BE2C (cell line): ENCODE measurements around the gene CYCS.

ENCODE experiments used
- DNase-seq: peaks from one replicate; pipeline ENCODE4 v3.0.0-alpha.2; 2020
- H3K27me3 ChIP-seq: fragments of 250-450 bp; sonication (Bioruptor Pico); 2 replicates; pipeline ENCODE4 v1.5.1; 2020; ENCODE audit warnings: mild to moderate bottlenecking
- H3K36me3 ChIP-seq: fragments of 250-450 bp; sonication (Bioruptor Pico); 2 replicates; pipeline ENCODE4 v1.5.1; 2020; ENCODE audit warnings: mild to moderate bottlenecking
- H3K4me1 ChIP-seq: fragments of 250-450 bp; sonication (Bioruptor Pico); 2 replicates; pipeline ENCODE4 v1.5.1; 2020
- H3K4me3 ChIP-seq: 2 replicates; pipeline ENCODE4 v1.5.1; 2011; ENCODE audit warnings: low read depth, low read length
- H3K9me3 ChIP-seq: fragments of 250-450 bp; sonication (Bioruptor Pico); 2 replicates; pipeline ENCODE4 v1.5.1; 2020
- CTCF ChIP-seq: IDR thresholded peaks from 2 replicates; pipeline ENCODE4 v1.5.1; 2012; ENCODE audit warnings: mild to moderate bottlenecking, low read depth, low read length

Gene CYCS

DNA sequence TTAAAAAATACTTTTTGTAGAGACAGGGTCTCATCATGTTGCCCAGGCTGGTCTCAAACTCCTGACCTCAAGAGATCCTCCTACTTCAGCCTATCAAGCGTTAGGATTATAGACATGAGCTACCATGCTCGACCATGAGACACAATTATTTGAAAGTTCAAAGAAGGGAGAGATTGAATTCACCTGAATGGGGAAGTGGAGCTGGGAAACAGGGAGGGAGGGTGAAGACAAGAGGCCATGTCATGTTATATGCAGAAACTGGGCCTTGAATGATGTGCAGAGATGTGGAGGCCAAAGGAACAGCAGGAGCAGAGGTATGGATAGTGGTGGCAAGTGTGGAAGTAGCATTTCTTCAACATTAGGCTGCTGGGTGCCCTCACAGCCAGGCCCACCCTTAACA lies 18.7 kb upstream of the CYCS start:
- no peaks in the 10 kb centered on the region for H3K9me3 ChIP-seq
- H3K4me1 ChIP-seq, result no peaks in the 10 kb centered on the region
- H3K27me3 ChIP-seq, result no peaks in the 10 kb centered on the region
- TF ChIP-seq CTCF, result no peak
- no peak overlapping the region for H3K4me3 ChIP-seq
- H3K36me3 ChIP-seq, result no peaks in the 10 kb centered on the region
- DNase-seq, result no peak

DNA sequence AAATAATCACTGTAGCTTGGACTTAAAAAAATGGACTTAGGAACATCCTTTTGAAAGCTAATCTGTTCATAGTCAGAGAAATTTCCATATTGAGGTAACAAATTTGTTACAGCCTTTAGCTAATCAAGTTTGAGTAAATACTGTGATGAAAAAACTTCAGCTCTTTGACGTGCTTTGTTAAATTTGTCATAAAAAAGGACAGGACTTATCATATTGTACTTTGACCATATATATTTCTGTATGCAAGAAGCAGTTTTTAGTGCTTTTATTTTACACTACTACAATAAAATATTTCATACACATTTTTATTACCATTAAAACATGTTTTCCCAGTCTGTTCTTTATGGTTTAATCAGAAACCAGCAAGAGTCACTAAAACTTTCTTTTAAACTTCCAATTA lies 14.5 kb upstream of the CYCS start:
- DNase-seq, result no peak
- Histone ChIP-seq H3K4me1 (no peaks in the 10 kb centered on the region), H3K36me3 (no peaks in the 10 kb centered on the region), H3K4me3 (no peak overlapping the region), H3K27me3 (no peaks in the 10 kb centered on the region; the same call in 1 of the 2 replicates), H3K9me3 (no peaks in the 10 kb centered on the region)
- TF ChIP-seq CTCF, result no peak

DNA sequence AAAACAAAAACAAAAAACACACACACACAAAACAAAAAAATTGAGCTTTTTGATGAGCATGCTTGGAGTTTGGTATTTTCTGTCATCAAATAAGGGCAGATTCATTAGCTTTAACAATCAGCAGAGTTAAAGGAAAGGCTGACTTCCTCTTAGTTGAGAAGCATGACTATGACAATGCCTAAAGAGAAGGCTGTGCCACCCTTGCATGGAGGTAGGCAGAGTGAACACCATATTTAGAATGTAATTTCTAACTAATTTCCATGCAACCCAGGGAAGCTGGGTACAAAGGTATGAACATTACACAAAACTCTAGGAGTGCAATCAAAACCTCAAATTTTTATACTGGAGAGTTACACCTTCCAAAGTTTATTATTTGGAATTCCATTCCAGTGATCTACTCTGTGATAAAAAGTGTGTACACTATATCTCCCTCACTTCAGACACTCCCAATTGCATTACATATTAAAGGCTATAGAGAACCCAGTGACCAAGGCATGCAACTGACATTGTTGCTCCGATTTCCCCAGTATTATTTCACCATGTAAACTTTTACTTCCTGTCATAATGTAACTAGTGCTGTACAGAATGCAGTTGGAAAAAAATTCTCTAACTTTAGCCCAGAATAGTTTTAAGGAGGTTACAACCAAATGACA lies 9.4 kb upstream of the CYCS start:
- no peak for DNase-seq
- no peaks in the 10 kb centered on the region for H3K4me1 ChIP-seq
- TF ChIP-seq CTCF, result no peak
- no peaks in the 10 kb centered on the region for H3K36me3 ChIP-seq
- no peaks in the 10 kb centered on the region for H3K9me3 ChIP-seq
- H3K27me3 ChIP-seq, result no peaks in the 10 kb centered on the region; the same call in 1 of the 2 replicates
- no peak overlapping the region for H3K4me3 ChIP-seq

DNA sequence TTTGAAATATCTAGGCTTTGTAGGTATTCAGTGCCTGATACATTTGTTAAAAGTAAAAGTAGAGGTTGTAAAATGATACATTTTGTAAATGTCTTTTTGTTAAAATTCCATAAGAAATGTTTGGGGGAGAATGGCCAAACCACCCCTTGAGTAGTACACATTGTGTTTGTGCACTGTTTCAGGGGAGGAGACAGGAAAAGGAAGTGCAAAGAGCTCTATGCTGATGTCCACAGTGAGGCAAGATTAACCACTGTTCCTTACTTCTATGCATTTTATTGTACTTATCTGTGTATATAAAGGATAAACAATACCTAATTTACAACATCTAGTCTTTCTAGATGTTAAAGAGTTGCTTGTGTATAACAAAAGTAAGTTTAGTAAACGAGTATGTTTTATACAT lies 7.4 kb upstream of the CYCS start:
- peaks cover 12% of the 10 kb centered on the region for H3K27me3 ChIP-seq
- no peaks in the 10 kb centered on the region for H3K36me3 ChIP-seq
- H3K9me3 ChIP-seq, result no peaks in the 10 kb centered on the region
- H3K4me3 ChIP-seq, result no peak overlapping the region
- DNase-seq, result no peak
- TF ChIP-seq CTCF, result no peak
- H3K4me1 ChIP-seq, result no peaks in the 10 kb centered on the region

DNA sequence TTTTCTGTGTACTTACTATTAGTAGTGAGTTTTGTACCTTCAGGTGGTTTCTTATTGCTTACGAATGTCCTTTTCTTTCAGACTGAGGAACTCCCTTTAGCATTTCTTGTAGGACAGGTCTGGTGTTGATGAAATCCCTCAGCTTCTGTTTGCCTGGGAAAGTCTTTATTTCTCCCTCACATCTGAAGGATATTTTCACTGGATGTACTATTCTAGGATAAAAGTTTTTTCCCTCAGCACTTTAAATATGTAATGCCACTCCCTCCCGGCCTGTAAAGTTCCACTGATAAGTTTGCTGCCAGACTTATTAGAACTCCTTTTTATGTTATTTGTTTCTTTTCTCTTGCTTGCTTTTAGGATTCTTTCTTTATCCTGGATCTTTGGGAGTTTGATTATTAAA lies 1.7 kb upstream of the CYCS start:
- DNase-seq, result no peak
- Histone ChIP-seq H3K27me3 (peaks cover 14% of the 10 kb centered on the region), H3K4me3 (no peak overlapping the region), H3K9me3 (no peaks in the 10 kb centered on the region), H3K4me1 (no peaks in the 10 kb centered on the region), H3K36me3 (peaks cover 27% of the 10 kb centered on the region)
- TF ChIP-seq CTCF, result no peak

- no peaks in the 10 kb centered on the region for H3K9me3 ChIP-seq
- no peak for DNase-seq
- H3K4me3 ChIP-seq, result peak overlapping the region; percentile 82
- H3K36me3 ChIP-seq, result peaks cover 49% of the 10 kb centered on the region
- H3K4me1 ChIP-seq, result no peaks in the 10 kb centered on the region; the same call in 1 of the 2 replicates
- H3K27me3 ChIP-seq, result peaks cover 14% of the 10 kb centered on the region
- TF ChIP-seq CTCF, result no peak
These were observed 459 bp downstream of the CYCS start for GRCh38 chr7:25124465-25125136.
